H54 (cell line): Measurements from ENCODE around the gene ARID1B.

Source experiments
- DNase-seq: peaks from one replicate; pipeline ENCODE4 v3.0.0; 2011; ENCODE audit warnings: low spot score, mixed read lengths; ENCODE audit not compliant: insufficient read length
- FAIRE-seq: peaks from 3 replicates; lab custom pipeline; 2011; peaks lifted over from hg19 to GRCh38; lab: Jason Lieb, UNC
- POLR2A ChIP-seq: IDR thresholded peaks from 2 replicates; pipeline ENCODE4 v1.6.1; 2011; ENCODE audit warnings: low read depth, mild to moderate bottlenecking, low read length

The ARID1B gene

GRCh38 chr6:156993713-156994112 lies 216.5 kb downstream of the ARID1B start:
- FAIRE-seq (no peak), DNase-seq (no peak)
- TF ChIP-seq POLR2A = no peak

- DNase-seq (no peak), FAIRE-seq (no peak)
- TF ChIP-seq POLR2A = no peak
Observed at GRCh38 chr6:156994215-156995076, 217.3 kb downstream of the ARID1B start.

GRCh38 chr6:156995502-156995901 lies 218.3 kb downstream of the ARID1B start:
- FAIRE-seq (no peak), DNase-seq (no peak)
- no peak for TF ChIP-seq POLR2A

GRCh38 chr6:156996265-156996664 lies 219.1 kb downstream of the ARID1B start:
- DNase-seq (no peak), FAIRE-seq (no peak)
- no peak for TF ChIP-seq POLR2A

- no peak for TF ChIP-seq POLR2A
- DNase-seq (no peak), FAIRE-seq (no peak)
Observed at GRCh38 chr6:156998794-156999330, 221.7 kb downstream of the ARID1B start.

GRCh38 chr6:156999762-157000161 lies 222.6 kb downstream of the ARID1B start:
- no peak for FAIRE-seq
- TF ChIP-seq POLR2A = no peak
- DNase-seq = no peak

- FAIRE-seq (no peak), DNase-seq (no peak)
- TF ChIP-seq POLR2A = no peak
Observed at GRCh38 chr6:157001716-157002115, 224.5 kb downstream of the ARID1B start.

GRCh38 chr6:157002774-157003173 lies 225.6 kb downstream of the ARID1B start:
- FAIRE-seq = no peak
- no peak for TF ChIP-seq POLR2A

GRCh38 chr6:157005940-157006339 lies 228.8 kb downstream of the ARID1B start:
- no peak for TF ChIP-seq POLR2A
- DNase-seq (no peak), FAIRE-seq (no peak)

More at GRCh38 chr6:157002774-157003173, 225.6 kb downstream of the ARID1B start:
- no peak for DNase-seq

- TF ChIP-seq POLR2A = no peak
- no peak for FAIRE-seq
Observed at GRCh38 chr6:157008568-157008967, 231.4 kb downstream of the ARID1B start.

GRCh38 chr6:157012355-157012754 lies 235.2 kb downstream of the ARID1B start:
- no peak for DNase-seq
- FAIRE-seq = no peak
- no peak for TF ChIP-seq POLR2A

More at GRCh38 chr6:157008568-157008967, 231.4 kb downstream of the ARID1B start:
- DNase-seq = no peak

GRCh38 chr6:157013649-157014304 lies 236.6 kb downstream of the ARID1B start:
- DNase-seq = no peak
- no peak for TF ChIP-seq POLR2A
- FAIRE-seq = no peak

GRCh38 chr6:157014871-157015270 lies 237.7 kb downstream of the ARID1B start:
- no peak for TF ChIP-seq POLR2A
- FAIRE-seq (no peak), DNase-seq (no peak)

GRCh38 chr6:157017022-157017421 lies 239.8 kb downstream of the ARID1B start:
- TF ChIP-seq POLR2A = no peak
- FAIRE-seq (no peak), DNase-seq (no peak)
